AG04449 (cell line): Measurements from ENCODE around the gene GPR34.

ENCODE experiments used
- CTCF ChIA-PET: fragments of 350-600 bp; formaldehyde crosslinking; extraction: SDS; loops from one replicate; lab custom pipeline; 2021; ENCODE audit warnings: antibody characterized with exemption; lab: Yijun Ruan, JAX
- POLR2A ChIA-PET: fragments of 400-600, 350-600 bp; formaldehyde crosslinking; extraction: SDS; loops from one replicate; lab custom pipeline; 2020; ENCODE audit warnings: antibody characterized with exemption, inconsistent platforms; lab: Yijun Ruan, JAX
- DNase-seq: peaks from one replicate; pipeline ENCODE4 v3.0.0-alpha.2; 2010; ENCODE audit warnings: low read depth, low spot score
- H3K4me3 ChIP-seq: 2 replicates; pipeline ENCODE4 v1.5.1; 2011; ENCODE audit warnings: low read depth, mild to moderate bottlenecking, control low read depth, low read length
- CTCF ChIP-seq: IDR thresholded peaks from one replicate; pipeline ENCODE4 v1.5.1; 2011; ENCODE audit warnings: mild to moderate bottlenecking, moderate library complexity, low read length, control low read depth, inconsistent platforms; ENCODE audit not compliant: insufficient read depth; ENCODE audit errors: missing control alignments

Gene GPR34

GRCh38 chrX:41722816-41723618 is 34.2 kb downstream of the GPR34 start:
- H3K4me3 ChIP-seq: no peak overlapping the region
- ChIA-PET POLR2A (no interaction called here), CTCF (no interaction called here)
- no peak for TF ChIP-seq CTCF
- no peak for DNase-seq

GRCh38 chrX:41723826-41724225 is 35.1 kb downstream of the GPR34 start, which contains the start of gene GPR82:
TSS of gene GPR82 (plus strand) at chrX:41724181. CDS start at chrX:41727027, 2,846 bp downstream.
- CTCF ChIA-PET: no interaction called here
- TF ChIP-seq CTCF: no peak
- no peak for DNase-seq
- no peak within 1 kb of the TSS for H3K4me3 ChIP-seq
- POLR2A ChIA-PET: no interaction called here

GRCh38 chrX:41728125-41728524 is 39.4 kb downstream of the GPR34 start:
- no peak for TF ChIP-seq CTCF
- CTCF ChIA-PET: no interaction called here
- POLR2A ChIA-PET: no interaction called here
- H3K4me3 ChIP-seq: no peak overlapping the region
- DNase-seq: no peak

GRCh38 chrX:41730081-41730480 is 41.3 kb downstream of the GPR34 start:
- H3K4me3 ChIP-seq: no peak overlapping the region
- POLR2A ChIA-PET: no interaction called here
- no peak for TF ChIP-seq CTCF
- no peak for DNase-seq
- CTCF ChIA-PET: interaction anchor here (1.3 to 1.4 kb wide), 2 partner anchors 10 to 18 kb away, joined by 3 read pairs; no protein-coding TSS in a partner anchor

- no peak for DNase-seq
- CTCF ChIA-PET: no interaction called here
- TF ChIP-seq CTCF: no peak
- no peak overlapping the region for H3K4me3 ChIP-seq
- POLR2A ChIA-PET: no interaction called here
These were observed 43.5 kb downstream of the GPR34 start for GRCh38 chrX:41732260-41732659.

GRCh38 chrX:41733939-41734338 is 45.2 kb downstream of the GPR34 start:
- TF ChIP-seq CTCF: no peak
- DNase-seq: no peak
- H3K4me3 ChIP-seq: no peak overlapping the region
- POLR2A ChIA-PET: no interaction called here
- CTCF ChIA-PET: no interaction called here
